HepG2 (cell line): ENCODE results near the gene GLUD1. TPM values are rescaled to one million over a fixed set of nuclear protein-coding genes. Genes with fewer than 3 reads are reported as not detected.

Source experiments
- ZNF441 ChIP-seq: sonication (generic); formaldehyde crosslinking; IDR thresholded peaks from 2 replicates; pipeline ENCODE4 v1.7.0; 2021; ENCODE audit warnings: missing genetic modification reagents, borderline replicate concordance
- ZNF891 ChIP-seq: sonication (generic); formaldehyde crosslinking; IDR thresholded peaks from 2 replicates; pipeline ENCODE4 v1.5.0; 2020; ENCODE audit warnings: mild to moderate bottlenecking, missing genetic modification reagents
- polyA plus RNA-seq, 8 experiments: library from polyadenylated mRNA; depleted of rRNA in 3 of 8; stranded (reverse) in 7 of 8; unstranded in 1 of 8; fragments of >200 nt; fragmentation: Illumina TruSeq in 4 of 8; extraction: Trizol in 4 of 8; gene quantifications; 2 replicates each; pipeline versions ENCODE4 v1.2.1 to v1.2.3, GENCODE V29; 2011 to 2016; ENCODE audit warnings: low read depth in 4 of 8, missing spikeins in 1 of 8, mixed read lengths in 1 of 8; ENCODE audit not compliant: insufficient read depth in 1 of 8
- total RNA-seq, 5 experiments: library from RNA; depleted of rRNA; stranded (reverse); fragments of >200 nt; fragmentation: Illumina TruSeq; extraction: Trizol; gene quantifications; 2 replicates each; pipeline ENCODE4 v1.2.3, GENCODE V29; 2016; ENCODE audit warnings: low read depth in 1 of 5
- TF ChIP-seq, protein P1 (sequence below): sonication (generic); formaldehyde crosslinking; IDR thresholded peaks from 2 replicates; pipeline ENCODE4 v1.4.0; 2020; ENCODE audit warnings: mild to moderate bottlenecking, missing genetic modification reagents
- TF ChIP-seq, protein P2 (sequence below): sonication (generic); formaldehyde crosslinking; IDR thresholded peaks from 2 replicates; pipeline ENCODE4 v1.5.1; 2020; ENCODE audit warnings: mild to moderate bottlenecking, missing genetic modification reagents
- TF ChIP-seq, protein P3 (sequence below): sonication (generic); formaldehyde crosslinking; IDR thresholded peaks from 2 replicates; pipeline ENCODE4 v1.8.0; 2022; ENCODE audit warnings: missing genetic modification reagents, mild to moderate bottlenecking, inconsistent platforms, borderline replicate concordance

GLUD1 gene
- total and polyA plus RNA-seq, 2 of the 13 experiments (the other 11 are each of a cell fraction or from before 2014, with no cell fraction given): 301 to 798 TPM

DNA sequence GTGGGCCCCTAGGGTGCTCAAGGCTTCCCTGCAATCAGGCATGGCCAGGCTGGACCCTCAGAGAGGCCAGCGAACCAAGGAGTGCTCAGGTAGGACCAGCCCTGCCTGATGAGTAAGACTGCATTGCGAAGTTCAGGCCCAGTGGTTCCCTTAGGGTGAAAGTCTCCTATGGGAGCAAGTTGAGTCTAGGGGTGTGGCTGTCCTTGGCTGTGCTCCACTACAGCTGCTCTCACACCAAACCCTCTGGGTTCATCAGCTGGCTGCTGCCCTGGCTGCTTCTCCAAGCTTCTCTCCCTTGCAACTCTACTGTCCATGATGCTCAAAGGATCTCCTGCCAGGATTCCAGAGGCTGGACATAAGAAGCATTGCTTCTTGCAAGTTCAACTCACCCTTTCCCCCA, 55.9 kb downstream of the GLUD1 start (continued):
- TF ChIP-seq, protein P1, sequence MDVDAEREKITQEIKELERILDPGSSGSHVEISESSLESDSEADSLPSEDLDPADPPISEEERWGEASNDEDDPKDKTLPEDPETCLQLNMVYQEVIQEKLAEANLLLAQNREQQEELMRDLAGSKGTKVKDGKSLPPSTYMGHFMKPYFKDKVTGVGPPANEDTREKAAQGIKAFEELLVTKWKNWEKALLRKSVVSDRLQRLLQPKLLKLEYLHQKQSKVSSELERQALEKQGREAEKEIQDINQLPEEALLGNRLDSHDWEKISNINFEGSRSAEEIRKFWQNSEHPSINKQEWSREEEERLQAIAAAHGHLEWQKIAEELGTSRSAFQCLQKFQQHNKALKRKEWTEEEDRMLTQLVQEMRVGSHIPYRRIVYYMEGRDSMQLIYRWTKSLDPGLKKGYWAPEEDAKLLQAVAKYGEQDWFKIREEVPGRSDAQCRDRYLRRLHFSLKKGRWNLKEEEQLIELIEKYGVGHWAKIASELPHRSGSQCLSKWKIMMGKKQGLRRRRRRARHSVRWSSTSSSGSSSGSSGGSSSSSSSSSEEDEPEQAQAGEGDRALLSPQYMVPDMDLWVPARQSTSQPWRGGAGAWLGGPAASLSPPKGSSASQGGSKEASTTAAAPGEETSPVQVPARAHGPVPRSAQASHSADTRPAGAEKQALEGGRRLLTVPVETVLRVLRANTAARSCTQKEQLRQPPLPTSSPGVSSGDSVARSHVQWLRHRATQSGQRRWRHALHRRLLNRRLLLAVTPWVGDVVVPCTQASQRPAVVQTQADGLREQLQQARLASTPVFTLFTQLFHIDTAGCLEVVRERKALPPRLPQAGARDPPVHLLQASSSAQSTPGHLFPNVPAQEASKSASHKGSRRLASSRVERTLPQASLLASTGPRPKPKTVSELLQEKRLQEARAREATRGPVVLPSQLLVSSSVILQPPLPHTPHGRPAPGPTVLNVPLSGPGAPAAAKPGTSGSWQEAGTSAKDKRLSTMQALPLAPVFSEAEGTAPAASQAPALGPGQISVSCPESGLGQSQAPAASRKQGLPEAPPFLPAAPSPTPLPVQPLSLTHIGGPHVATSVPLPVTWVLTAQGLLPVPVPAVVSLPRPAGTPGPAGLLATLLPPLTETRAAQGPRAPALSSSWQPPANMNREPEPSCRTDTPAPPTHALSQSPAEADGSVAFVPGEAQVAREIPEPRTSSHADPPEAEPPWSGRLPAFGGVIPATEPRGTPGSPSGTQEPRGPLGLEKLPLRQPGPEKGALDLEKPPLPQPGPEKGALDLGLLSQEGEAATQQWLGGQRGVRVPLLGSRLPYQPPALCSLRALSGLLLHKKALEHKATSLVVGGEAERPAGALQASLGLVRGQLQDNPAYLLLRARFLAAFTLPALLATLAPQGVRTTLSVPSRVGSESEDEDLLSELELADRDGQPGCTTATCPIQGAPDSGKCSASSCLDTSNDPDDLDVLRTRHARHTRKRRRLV (CRISPR knock-in tag): no peak
- TF ChIP-seq, protein P2, sequence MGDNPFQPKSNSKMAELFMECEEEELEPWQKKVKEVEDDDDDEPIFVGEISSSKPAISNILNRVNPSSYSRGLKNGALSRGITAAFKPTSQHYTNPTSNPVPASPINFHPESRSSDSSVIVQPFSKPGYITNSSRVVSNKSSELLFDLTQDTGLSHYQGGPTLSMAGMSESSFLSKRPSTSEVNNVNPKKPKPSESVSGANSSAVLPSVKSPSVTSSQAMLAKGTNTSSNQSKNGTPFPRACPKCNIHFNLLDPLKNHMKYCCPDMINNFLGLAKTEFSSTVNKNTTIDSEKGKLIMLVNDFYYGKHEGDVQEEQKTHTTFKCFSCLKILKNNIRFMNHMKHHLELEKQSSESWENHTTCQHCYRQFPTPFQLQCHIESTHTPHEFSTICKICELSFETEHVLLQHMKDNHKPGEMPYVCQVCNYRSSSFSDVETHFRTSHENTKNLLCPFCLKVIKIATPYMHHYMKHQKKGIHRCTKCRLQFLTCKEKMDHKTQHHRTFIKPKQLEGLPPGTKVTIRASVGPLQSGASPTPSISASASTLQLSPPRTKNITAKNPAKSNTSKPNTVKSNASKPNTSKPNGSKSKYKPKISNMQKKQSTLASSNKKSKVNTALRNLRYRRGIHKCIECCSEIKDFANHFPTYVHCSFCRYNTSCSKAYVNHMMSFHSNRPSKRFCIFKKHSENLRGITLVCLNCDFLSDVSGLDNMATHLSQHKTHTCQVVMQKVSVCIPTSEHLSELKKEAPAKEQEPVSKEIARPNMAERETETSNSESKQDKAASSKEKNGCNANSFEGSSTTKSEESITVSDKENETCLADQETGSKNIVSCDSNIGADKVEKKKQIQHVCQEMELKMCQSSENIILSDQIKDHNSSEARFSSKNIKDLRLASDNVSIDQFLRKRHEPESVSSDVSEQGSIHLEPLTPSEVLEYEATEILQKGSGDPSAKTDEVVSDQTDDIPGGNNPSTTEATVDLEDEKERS: no peak
- no peak for TF ChIP-seq ZNF891 (CRISPR knock-in tag)
- TF ChIP-seq, protein P3, sequence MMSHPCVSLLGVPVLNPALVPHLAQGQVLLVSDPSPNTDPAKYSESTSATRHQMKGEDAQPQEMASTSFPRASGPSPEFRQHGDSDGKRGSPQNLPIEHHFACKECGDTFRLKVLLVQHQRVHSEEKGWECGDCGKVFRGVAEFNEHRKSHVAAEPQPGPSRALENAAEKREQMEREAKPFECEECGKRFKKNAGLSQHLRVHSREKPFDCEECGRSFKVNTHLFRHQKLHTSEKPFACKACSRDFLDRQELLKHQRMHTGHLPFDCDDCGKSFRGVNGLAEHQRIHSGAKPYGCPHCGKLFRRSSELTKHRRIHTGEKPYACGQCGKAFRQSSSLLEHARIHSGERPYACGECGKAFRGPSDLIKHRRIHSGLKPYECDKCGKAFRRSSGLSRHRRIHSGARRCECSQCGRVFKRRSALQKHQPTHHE (CRISPR knock-in tag): no peak
- no peak for TF ChIP-seq ZNF441
- TF ChIP-seq, all 625 proteins: peak for 0
